ENCODE data around the gene ADRB2.
"Not testable (repeated sequence)": the region's sequence is repeated elsewhere in the genome, so short reads cannot be mapped to it uniquely, and the experiment has no call there.

ADRB2 gene

DNA sequence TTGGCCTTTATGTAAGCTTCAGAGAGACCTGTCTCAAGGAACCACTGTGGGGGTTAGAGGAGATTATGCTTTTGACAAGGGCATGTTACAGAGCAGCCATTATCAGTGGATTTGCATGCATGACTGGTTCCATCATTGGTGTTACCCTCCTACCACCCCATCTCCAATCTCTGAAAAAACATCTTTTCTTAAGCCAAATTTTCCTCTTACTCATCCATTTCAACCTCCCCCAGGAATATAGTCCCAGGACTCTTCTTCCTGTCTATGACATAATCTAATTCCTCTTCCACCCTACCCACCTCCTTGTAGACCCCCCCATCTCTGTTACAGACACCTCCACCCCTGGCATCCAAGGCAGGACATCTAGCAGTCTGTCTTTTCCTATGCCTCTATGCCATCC is 33.1 kb upstream of the ADRB2 start:
- H3K27ac ChIP-seq (ENCODE audit: low read length), result no peak overlapping the region
- H3K4me1 ChIP-seq (ENCODE audit: control insufficient read depth, low read depth, low read length), result no peaks in the 10 kb centered on the region
- no peak overlapping the region for H3K4me3 ChIP-seq (ENCODE audit: low read length)
- H3K9me3 ChIP-seq (ENCODE audit: control insufficient read depth, low read depth, low read length), result no peaks in the 10 kb centered on the region
- H3K36me3 ChIP-seq (ENCODE audit: control insufficient read depth, low read depth, low read length), result no peaks in the 10 kb centered on the region
- no peak overlapping the region for H3K9ac ChIP-seq (ENCODE audit: low read length)
- H3K27me3 ChIP-seq (ENCODE audit: control insufficient read depth, insufficient read depth, low read length), result no peaks in the 10 kb centered on the region

DNA sequence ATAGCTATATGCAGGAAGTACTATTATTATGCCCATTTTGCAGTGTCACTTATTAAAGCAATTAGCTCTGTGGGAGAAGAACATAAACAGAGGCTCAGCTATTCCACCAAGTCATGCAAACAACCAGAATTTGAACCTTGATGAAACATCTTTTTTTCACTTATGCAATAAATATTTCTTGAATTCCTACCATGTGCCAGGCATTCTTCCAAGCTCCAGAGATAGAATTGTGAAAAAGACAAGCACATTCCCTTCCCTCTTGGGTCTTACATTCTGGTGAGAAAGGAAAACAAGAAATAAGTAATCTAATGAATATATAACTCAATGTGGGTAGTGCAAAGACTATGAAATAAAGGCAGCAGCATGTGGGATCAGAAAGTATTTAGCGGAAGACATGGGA is 32.1 kb upstream of the ADRB2 start:
- Histone ChIP-seq H3K4me3 (ENCODE audit: low read length) (no peak overlapping the region), H3K9ac (ENCODE audit: low read length) (no peak overlapping the region)

DNA sequence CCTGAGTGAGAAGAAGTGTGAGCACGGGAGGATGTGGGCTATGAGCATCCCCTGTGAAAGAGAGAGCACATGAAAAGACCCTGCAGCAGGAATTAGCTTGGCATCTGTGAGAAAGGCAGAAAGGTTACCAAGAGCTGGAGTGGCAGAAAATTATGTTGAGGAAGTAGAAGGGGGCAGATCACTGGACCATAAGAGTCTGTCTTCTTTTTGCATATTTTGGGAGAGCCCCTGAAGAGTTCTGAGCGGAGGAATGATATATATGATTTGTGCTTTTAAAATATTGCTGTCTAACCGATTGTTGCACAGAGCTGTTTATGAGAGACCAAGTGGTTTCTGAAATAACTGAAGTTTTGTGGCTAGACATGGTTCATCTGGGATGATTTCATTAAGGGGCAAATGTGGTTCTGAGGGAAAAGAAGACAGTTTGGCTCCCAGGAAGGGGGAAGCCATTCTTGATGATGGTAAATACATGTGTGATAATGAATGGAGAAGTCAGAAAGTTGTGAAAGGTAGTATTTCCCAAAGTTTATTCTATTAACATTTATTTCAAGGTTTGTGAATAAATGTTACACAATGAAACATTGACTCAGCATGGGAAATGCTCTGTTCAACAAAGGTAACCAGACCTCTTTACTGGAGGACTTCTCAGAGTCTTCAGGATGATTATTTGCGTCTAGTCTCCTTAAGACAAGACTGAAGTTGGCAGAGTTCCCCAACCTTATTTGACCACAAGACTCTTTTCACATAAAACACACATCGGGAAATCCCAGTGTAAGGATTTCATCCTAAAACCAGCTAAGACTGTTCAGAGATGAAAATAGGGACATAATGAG is 31.5 kb upstream of the ADRB2 start:
- Histone ChIP-seq H3K27ac (ENCODE audit: low read length) (no peak overlapping the region), H3K9ac (ENCODE audit: low read length) (no peak overlapping the region), H3K27me3 (ENCODE audit: control insufficient read depth, insufficient read depth, low read length) (no peaks in the 10 kb centered on the region), H3K36me3 (ENCODE audit: control insufficient read depth, low read depth, low read length) (no peaks in the 10 kb centered on the region), H3K4me3 (ENCODE audit: low read length) (no peak overlapping the region), H3K4me1 (ENCODE audit: control insufficient read depth, low read depth, low read length) (no peaks in the 10 kb centered on the region), H3K9me3 (ENCODE audit: control insufficient read depth, low read depth, low read length) (no peaks in the 10 kb centered on the region)

More for the DNA sequence above, 32.1 kb upstream of the ADRB2 start:
- Histone ChIP-seq H3K9me3 (ENCODE audit: control insufficient read depth, low read depth, low read length) (no peaks in the 10 kb centered on the region), H3K27me3 (ENCODE audit: control insufficient read depth, insufficient read depth, low read length) (no peaks in the 10 kb centered on the region), H3K36me3 (ENCODE audit: control insufficient read depth, low read depth, low read length) (no peaks in the 10 kb centered on the region), H3K4me1 (ENCODE audit: control insufficient read depth, low read depth, low read length) (no peaks in the 10 kb centered on the region), H3K27ac (ENCODE audit: low read length) (no peak overlapping the region)

DNA sequence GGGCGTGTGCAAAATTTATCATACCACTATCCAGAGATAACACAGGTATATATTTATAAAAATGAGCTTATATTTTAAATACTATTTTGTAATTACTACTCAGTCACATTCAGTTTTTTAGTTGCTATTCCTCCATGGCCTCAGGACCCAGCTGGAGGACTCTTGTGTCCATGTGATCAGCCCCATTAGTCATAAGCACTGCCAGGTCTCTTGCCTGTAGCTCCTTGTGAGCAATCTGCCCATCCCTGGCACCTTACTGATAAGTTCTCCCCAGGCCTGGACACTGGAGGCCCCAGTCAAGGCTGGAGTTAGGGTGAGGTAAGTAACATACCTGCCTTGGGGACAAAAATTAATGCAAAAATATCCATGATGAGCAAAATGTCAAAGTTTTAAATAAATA is 29.5 kb upstream of the ADRB2 start:
- H3K4me1 ChIP-seq (ENCODE audit: control insufficient read depth, low read depth, low read length), result no peaks in the 10 kb centered on the region
- no peak overlapping the region for H3K9ac ChIP-seq (ENCODE audit: low read length)
- no peak overlapping the region for H3K27ac ChIP-seq (ENCODE audit: low read length)
- H3K36me3 ChIP-seq (ENCODE audit: control insufficient read depth, low read depth, low read length), result no peaks in the 10 kb centered on the region
- H3K27me3 ChIP-seq (ENCODE audit: control insufficient read depth, insufficient read depth, low read length), result no peaks in the 10 kb centered on the region
- H3K4me3 ChIP-seq (ENCODE audit: low read length), result no peak overlapping the region
- H3K9me3 ChIP-seq (ENCODE audit: control insufficient read depth, low read depth, low read length), result no peaks in the 10 kb centered on the region

DNA sequence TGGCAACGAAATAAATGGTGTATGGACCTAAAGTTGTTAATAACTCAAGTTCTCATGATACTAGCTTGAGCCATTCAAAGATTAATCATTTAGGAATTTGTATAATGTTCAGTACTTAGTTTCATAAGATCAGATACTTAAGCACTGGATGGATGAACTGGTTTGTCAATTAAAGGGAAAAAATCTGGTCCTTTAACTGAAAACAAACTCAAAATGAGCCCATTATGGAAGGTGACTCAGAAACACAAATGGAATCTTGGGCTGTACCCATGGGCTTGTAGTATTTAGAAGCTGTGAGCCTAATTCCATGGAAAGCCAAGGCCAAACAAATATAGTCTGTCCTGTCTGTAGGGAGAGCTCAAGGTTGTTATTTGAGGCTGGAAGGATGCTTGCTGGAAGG is 27.6 kb upstream of the ADRB2 start:
- no peaks in the 10 kb centered on the region for H3K36me3 ChIP-seq (ENCODE audit: control insufficient read depth, low read depth, low read length)
- H3K4me1 ChIP-seq (ENCODE audit: control insufficient read depth, low read depth, low read length), result no peaks in the 10 kb centered on the region
- no peaks in the 10 kb centered on the region for H3K27me3 ChIP-seq (ENCODE audit: control insufficient read depth, insufficient read depth, low read length)
- no peak overlapping the region for H3K9ac ChIP-seq (ENCODE audit: low read length)
- no peak overlapping the region for H3K27ac ChIP-seq (ENCODE audit: low read length)
- no peaks in the 10 kb centered on the region for H3K9me3 ChIP-seq (ENCODE audit: control insufficient read depth, low read depth, low read length)
- H3K4me3 ChIP-seq (ENCODE audit: low read length), result no peak overlapping the region

DNA sequence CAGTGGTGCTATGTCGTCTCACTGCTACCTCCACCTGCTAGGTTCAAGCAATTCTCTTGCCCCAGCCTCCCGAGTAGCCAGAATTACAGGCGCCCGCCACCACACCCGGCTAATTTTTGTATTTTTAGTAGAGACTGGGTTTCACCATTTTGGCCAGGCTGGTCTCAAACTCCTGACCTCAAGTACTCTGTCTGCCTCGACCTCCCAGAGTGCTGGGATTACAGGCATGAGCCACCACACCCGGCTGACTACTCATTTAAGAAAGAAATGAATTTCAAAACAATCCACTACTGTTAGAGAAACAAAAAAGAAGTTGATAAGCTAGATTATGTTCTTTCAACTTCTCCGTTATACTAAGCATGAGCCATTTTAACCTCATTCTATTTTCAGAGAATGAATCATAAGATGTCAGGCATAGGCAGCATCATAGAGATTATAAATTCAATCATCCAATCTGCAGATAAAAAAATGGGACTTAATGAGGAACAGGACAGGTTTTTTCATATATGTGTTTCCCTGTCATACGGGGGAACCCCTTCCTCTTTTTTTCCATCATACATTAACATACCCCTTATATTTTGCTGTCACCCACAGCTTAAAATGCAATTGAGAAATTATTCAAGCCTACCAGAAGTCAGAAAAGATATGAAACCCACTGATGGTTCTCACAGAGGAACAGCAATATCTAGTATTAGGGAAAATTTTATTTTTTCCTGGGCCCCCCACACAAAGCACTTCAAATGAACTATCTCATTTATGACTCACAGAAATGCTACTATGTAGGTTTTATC is 26.5 kb upstream of the ADRB2 start:
- H3K36me3 ChIP-seq (ENCODE audit: control insufficient read depth, low read depth, low read length), result no peaks in the 10 kb centered on the region
- no peaks in the 10 kb centered on the region for H3K27me3 ChIP-seq (ENCODE audit: control insufficient read depth, insufficient read depth, low read length)
- no peak overlapping the region for H3K4me3 ChIP-seq (ENCODE audit: low read length)
- H3K4me1 ChIP-seq (ENCODE audit: control insufficient read depth, low read depth, low read length), result no peaks in the 10 kb centered on the region
- no peak overlapping the region for H3K9ac ChIP-seq (ENCODE audit: low read length)
- no peak overlapping the region for H3K27ac ChIP-seq (ENCODE audit: low read length)
- H3K9me3 ChIP-seq (ENCODE audit: control insufficient read depth, low read depth, low read length), result no peaks in the 10 kb centered on the region

DNA sequence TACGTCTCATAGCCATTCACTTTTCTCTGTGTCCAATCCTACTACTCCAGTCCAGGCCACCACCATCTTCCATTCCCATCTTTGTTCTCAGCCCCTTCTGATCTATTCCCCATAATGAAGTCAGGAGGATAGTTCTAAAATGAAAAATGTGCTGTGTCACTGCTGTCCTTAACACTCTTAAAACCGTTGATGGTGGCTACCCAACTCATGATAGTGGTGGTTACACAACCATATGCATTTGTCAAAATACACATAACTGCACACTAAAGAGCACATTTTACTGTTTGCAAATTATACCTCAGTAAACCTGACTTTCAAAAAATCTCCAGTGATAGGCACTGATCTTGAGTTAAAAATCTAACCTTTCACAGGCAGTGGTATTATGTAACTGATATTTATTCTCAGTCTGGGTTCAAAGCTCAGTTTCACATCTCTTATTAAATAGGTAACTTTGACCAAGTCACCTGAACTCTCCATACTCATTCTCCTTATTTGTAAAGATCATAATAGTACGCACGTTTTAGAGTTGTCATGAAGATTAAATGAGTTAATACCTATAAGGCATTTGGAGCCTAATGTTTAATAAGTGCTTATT is 24.6 kb upstream of the ADRB2 start:
- Histone ChIP-seq H3K36me3 (ENCODE audit: control insufficient read depth, low read depth, low read length) (no peaks in the 10 kb centered on the region), H3K9me3 (ENCODE audit: control insufficient read depth, low read depth, low read length) (no peaks in the 10 kb centered on the region), H3K4me3 (ENCODE audit: low read length) (no peak overlapping the region), H3K27ac (ENCODE audit: low read length) (no peak overlapping the region), H3K27me3 (ENCODE audit: control insufficient read depth, insufficient read depth, low read length) (no peaks in the 10 kb centered on the region), H3K4me1 (ENCODE audit: control insufficient read depth, low read depth, low read length) (no peaks in the 10 kb centered on the region), H3K9ac (ENCODE audit: low read length) (no peak overlapping the region)

DNA sequence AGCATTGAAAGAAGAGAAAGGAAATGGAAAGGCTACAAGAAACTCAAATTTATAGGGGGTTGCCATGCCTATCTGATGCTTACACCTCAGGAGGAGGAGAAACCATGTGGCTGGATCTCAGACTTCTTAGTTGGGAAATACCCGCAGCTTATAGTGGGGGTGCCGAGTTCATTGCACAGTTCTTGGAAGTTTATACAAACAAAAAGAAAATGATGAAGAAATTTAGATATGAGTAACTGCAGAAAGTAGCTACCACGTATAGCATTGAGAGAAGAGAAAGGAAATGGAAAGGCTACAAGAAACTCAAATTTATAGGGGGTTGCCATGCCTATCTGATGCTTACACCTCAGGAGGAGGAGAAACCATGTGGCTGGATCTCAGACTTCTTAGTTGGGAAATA is 23.0 kb upstream of the ADRB2 start:
- H3K4me1 ChIP-seq (ENCODE audit: control insufficient read depth, low read depth, low read length); H3K9me3 ChIP-seq (ENCODE audit: control insufficient read depth, low read depth, low read length); H3K9ac ChIP-seq (ENCODE audit: low read length): not testable (repeated sequence)

DNA sequence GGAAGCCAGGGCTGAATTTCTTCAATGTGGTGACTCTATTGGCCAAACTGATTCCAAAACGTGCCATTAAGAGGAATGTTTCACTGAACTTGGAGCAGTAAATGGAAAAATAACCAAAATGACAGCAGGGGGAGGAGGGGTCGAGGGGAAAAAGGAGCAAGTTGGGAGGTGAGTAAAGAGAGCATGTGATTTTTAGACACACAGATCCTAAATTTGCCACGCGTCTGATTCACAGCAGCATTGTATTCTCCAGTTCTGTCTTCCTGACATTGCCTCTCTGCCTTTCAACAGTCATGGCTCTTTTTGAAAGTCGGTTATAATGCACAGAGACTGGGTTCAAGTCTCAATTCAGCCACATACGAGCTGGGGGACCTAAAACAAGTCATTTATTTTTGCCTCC is 22.0 kb upstream of the ADRB2 start:
- Histone ChIP-seq H3K4me1 (ENCODE audit: control insufficient read depth, low read depth, low read length) (no peaks in the 10 kb centered on the region), H3K4me3 (ENCODE audit: low read length) (no peak overlapping the region), H3K9ac (ENCODE audit: low read length) (no peak overlapping the region), H3K9me3 (ENCODE audit: control insufficient read depth, low read depth, low read length) (no peaks in the 10 kb centered on the region), H3K36me3 (ENCODE audit: control insufficient read depth, low read depth, low read length) (no peaks in the 10 kb centered on the region), H3K27me3 (ENCODE audit: control insufficient read depth, insufficient read depth, low read length) (no peaks in the 10 kb centered on the region), H3K27ac (ENCODE audit: low read length) (no peak overlapping the region)

More for the DNA sequence above, 23.0 kb upstream of the ADRB2 start:
- H3K36me3 ChIP-seq (ENCODE audit: control insufficient read depth, low read depth, low read length); H3K4me3 ChIP-seq (ENCODE audit: low read length); H3K27me3 ChIP-seq (ENCODE audit: control insufficient read depth, insufficient read depth, low read length); H3K27ac ChIP-seq (ENCODE audit: low read length): not testable (repeated sequence)

DNA sequence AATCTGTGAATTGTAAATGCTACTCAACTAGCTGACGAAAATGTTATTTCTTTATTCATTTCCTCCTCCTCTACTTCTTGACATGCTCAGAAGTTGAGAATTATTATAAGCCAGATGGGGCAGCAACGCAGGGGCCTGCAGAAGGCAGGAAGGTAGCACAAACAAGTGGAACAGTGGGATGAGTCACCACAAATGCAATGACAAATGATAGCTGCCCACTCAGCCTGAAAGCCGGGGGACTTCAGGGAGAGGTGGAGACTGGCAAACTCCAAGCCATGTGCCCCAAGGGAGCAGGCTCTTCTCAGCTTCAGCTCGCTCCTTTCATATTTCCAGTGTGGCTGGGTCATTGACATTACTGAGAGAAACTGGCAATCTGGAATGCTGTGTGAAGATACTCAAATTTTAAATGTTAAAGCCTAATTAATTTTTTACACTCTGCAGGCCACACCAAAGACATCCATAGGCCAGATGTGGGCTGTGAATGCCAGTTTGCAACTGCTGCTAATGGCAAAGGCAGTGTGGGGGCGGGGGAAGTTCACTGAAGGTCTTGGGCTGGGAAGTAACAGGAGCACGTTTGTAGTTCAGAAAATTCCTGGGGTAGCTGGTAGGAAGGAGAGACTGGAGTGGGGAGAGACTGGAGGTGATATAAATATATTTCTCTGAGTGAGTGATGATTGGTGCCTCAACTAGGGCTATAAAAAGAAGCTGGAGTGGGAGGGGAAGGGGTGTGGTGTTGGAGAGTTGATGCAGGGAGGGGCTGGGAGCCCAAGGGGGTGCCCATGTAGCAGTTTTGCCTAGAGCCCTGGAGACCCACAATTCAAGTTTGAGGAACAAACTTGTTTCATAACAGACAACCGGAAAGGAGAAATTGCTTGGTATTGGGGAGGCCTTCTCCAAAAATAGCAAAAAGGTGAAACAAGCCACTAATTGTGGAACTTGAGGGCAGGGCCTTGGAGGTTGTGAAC is 20.8 kb upstream of the ADRB2 start:
- Histone ChIP-seq H3K4me1 (ENCODE audit: control insufficient read depth, low read depth, low read length) (no peaks in the 10 kb centered on the region), H3K27ac (ENCODE audit: low read length) (no peak overlapping the region), H3K9ac (ENCODE audit: low read length) (no peak overlapping the region), H3K9me3 (ENCODE audit: control insufficient read depth, low read depth, low read length) (no peaks in the 10 kb centered on the region), H3K4me3 (ENCODE audit: low read length) (no peak overlapping the region), H3K27me3 (ENCODE audit: control insufficient read depth, insufficient read depth, low read length) (no peaks in the 10 kb centered on the region), H3K36me3 (ENCODE audit: control insufficient read depth, low read depth, low read length) (no peaks in the 10 kb centered on the region)

DNA sequence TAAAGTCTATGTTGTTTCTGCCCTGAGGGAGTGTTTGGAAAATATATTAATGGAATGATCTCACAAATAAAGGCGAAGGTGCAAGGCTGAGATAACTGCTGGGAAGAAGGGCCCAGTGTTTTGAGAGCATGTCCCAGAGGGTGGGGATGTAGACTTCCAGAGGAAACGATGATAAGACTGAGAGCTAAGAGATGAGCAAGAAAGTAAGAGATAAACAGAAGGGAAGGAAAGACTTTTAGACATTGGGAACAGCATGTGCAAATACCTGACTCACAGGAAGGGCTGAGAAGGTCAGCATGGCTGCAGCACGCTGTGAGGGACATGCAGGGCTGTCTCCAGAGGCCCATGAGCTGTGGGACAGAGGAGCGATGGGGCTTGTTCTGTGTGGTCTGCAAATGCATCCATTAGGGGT is 19.9 kb upstream of the ADRB2 start:
- Histone ChIP-seq H3K9me3 (ENCODE audit: control insufficient read depth, low read depth, low read length) (no peaks in the 10 kb centered on the region), H3K4me1 (ENCODE audit: control insufficient read depth, low read depth, low read length) (no peaks in the 10 kb centered on the region), H3K27ac (ENCODE audit: low read length) (no peak overlapping the region), H3K4me3 (ENCODE audit: low read length) (no peak overlapping the region), H3K9ac (ENCODE audit: low read length) (no peak overlapping the region), H3K27me3 (ENCODE audit: control insufficient read depth, insufficient read depth, low read length) (no peaks in the 10 kb centered on the region), H3K36me3 (ENCODE audit: control insufficient read depth, low read depth, low read length) (no peaks in the 10 kb centered on the region)

Measured in iPS-18a (cell line).